ENCODE measurements around the gene GRIA1.

The GRIA1 gene

GRCh38 chr5:153546566-153546965, 56.1 kb downstream of the GRIA1 start:
- DNase-seq (ENCODE audit: low read depth), result no peak

- DNase-seq (ENCODE audit: low read depth), result no peak
Measured at GRCh38 chr5:153551537-153552079, 61.1 kb downstream of the GRIA1 start.

GRCh38 chr5:153552886-153553285, 62.4 kb downstream of the GRIA1 start:
- DNase-seq (ENCODE audit: low read depth), result no peak

- no peak for DNase-seq (ENCODE audit: low read depth)
Measured at GRCh38 chr5:153555420-153556114, 65.1 kb downstream of the GRIA1 start.

GRCh38 chr5:153558957-153559356, 68.5 kb downstream of the GRIA1 start:
- no peak for DNase-seq (ENCODE audit: low read depth)

- no peak for DNase-seq (ENCODE audit: low read depth)
Measured at GRCh38 chr5:153559926-153560325, 69.5 kb downstream of the GRIA1 start.

GRCh38 chr5:153562189-153562588, 71.7 kb downstream of the GRIA1 start:
- no peak for DNase-seq (ENCODE audit: low read depth)

GRCh38 chr5:153565822-153566221, 75.4 kb downstream of the GRIA1 start:
- no peak for DNase-seq (ENCODE audit: low read depth)

- no peak for DNase-seq (ENCODE audit: low read depth)
Measured at GRCh38 chr5:153569036-153569435, 78.6 kb downstream of the GRIA1 start.

GRCh38 chr5:153571162-153571561, 80.7 kb downstream of the GRIA1 start:
- no peak for DNase-seq (ENCODE audit: low read depth)

GRCh38 chr5:153572411-153573145, 82.1 kb downstream of the GRIA1 start:
- DNase-seq (ENCODE audit: low read depth), result no peak

GRCh38 chr5:153573326-153574033, 83.0 kb downstream of the GRIA1 start:
- no peak for DNase-seq (ENCODE audit: low read depth)

- no peak for DNase-seq (ENCODE audit: low read depth)
Measured at GRCh38 chr5:153584126-153584959, 93.9 kb downstream of the GRIA1 start.

- no peak for DNase-seq (ENCODE audit: low read depth)
Measured at GRCh38 chr5:153584960-153585359, 94.5 kb downstream of the GRIA1 start.

GRCh38 chr5:153585622-153586277, 95.3 kb downstream of the GRIA1 start:
- DNase-seq (ENCODE audit: low read depth), result no peak

GRCh38 chr5:153592081-153592480, 101.6 kb downstream of the GRIA1 start:
- DNase-seq (ENCODE audit: low read depth), result no peak

GRCh38 chr5:153594785-153595184, 104.3 kb downstream of the GRIA1 start:
- DNase-seq (ENCODE audit: low read depth), result no peak

- DNase-seq (ENCODE audit: low read depth), result no peak
Measured at GRCh38 chr5:153598099-153598498, 107.6 kb downstream of the GRIA1 start.

GRCh38 chr5:153601377-153601776, 110.9 kb downstream of the GRIA1 start:
- no peak for DNase-seq (ENCODE audit: low read depth)

GRCh38 chr5:153605386-153605785, 114.9 kb downstream of the GRIA1 start:
- no peak for DNase-seq (ENCODE audit: low read depth)

- DNase-seq (ENCODE audit: low read depth), result no peak
Measured at GRCh38 chr5:153610009-153610408, 119.5 kb downstream of the GRIA1 start.
